OCI-LY7 (cell line): ENCODE measurements around the gene IFFO2. TPM values are rescaled to one million over a fixed set of nuclear protein-coding genes. Genes with fewer than 3 reads are reported as not detected.

Experiments
- BruUV-seq: library from RNA; stranded (reverse); fragments of 400-500 nt; replicated peaks from 2 replicates; lab custom pipeline; 2021; lab: Mats Ljungman, UMichigan
- CTCF ChIA-PET: fragments of 300-600 bp; sonication (Branson Sonifier 250); formaldehyde crosslinking; loops from one replicate; lab custom pipeline; 2022; ENCODE audit warnings: antibody characterized with exemption; ENCODE audit not compliant: unreplicated experiment; lab: Charles Lee
- POLR2A ChIA-PET: fragments of 300-600 bp; sonication (Branson Sonifier 250); formaldehyde crosslinking; loops from one replicate; lab custom pipeline; 2022; ENCODE audit warnings: antibody characterized with exemption; lab: Charles Lee
- DNase-seq: peaks from one replicate; pipeline ENCODE4 v3.0.0-alpha.2; 2015; ENCODE audit warnings: low spot score
- H2AFZ ChIP-seq: fragments of 200-600 bp; sonication (generic), shearing (Covaris generic); 2 replicates; pipeline ENCODE4 v1.6.1; 2014; ENCODE audit warnings: mild to moderate bottlenecking, antibody characterized with exemption, low read length, moderate library complexity
- H3K27ac ChIP-seq: fragments of 200-600 bp; sonication (generic); 2 replicates; pipeline ENCODE4 v1.5.1; 2014; ENCODE audit warnings: mixed run types, low read depth, mild to moderate bottlenecking, moderate library complexity, low read length, inconsistent platforms; ENCODE audit not compliant: poor library complexity, severe bottlenecking
- H3K36me3 ChIP-seq: fragments of 200-600 bp; sonication (generic); 2 replicates; pipeline ENCODE4 v1.6.1; 2014; ENCODE audit warnings: mild to moderate bottlenecking, antibody characterized with exemption, low read length, moderate library complexity, mixed read lengths; ENCODE audit not compliant: insufficient read depth
- H3K4me1 ChIP-seq: fragments of 200-600 bp; sonication (generic); 2 replicates; pipeline ENCODE4 v1.5.1; 2014; ENCODE audit warnings: mild to moderate bottlenecking, low read length; ENCODE audit not compliant: insufficient read depth, poor library complexity, severe bottlenecking
- H3K4me2 ChIP-seq: fragments of 200-600 bp; sonication (generic); 2 replicates; pipeline ENCODE4 v1.6.1; 2014; ENCODE audit warnings: mild to moderate bottlenecking, low read length
- H3K4me3 ChIP-seq: fragments of 200-600 bp; sonication (generic); 2 replicates; pipeline ENCODE4 v1.5.1; 2014; ENCODE audit warnings: mild to moderate bottlenecking, low read depth, low read length; ENCODE audit not compliant: poor library complexity, severe bottlenecking
- H3K79me2 ChIP-seq: fragments of 200-600 bp; sonication (generic); 2 replicates; pipeline ENCODE4 v1.6.1; 2016; ENCODE audit warnings: low read depth, mild to moderate bottlenecking, low read length, moderate library complexity, mixed read lengths; ENCODE audit not compliant: insufficient read depth
- H3K9me2 ChIP-seq: fragments of 200-600 bp; sonication (generic); 2 replicates; pipeline ENCODE4 v1.6.1; 2016; ENCODE audit warnings: mild to moderate bottlenecking, low read length, mixed read lengths; ENCODE audit not compliant: insufficient read depth
- H3K9me3 ChIP-seq: fragments of 200-600 bp; sonication (generic); 2 replicates; pipeline ENCODE4 v1.6.1; 2014; ENCODE audit warnings: mild to moderate bottlenecking, mixed run types, low read length, mixed read lengths
- H4K20me1 ChIP-seq: fragments of 200-600 bp; sonication (generic); 2 replicates; pipeline ENCODE4 v1.6.1; 2014; ENCODE audit warnings: mild to moderate bottlenecking, antibody characterized with exemption, low read length, moderate library complexity, mixed read lengths; ENCODE audit not compliant: insufficient read depth
- EZH2phosphoT487 ChIP-seq: fragments of 200-600 bp; sonication (generic); IDR thresholded peaks from 2 replicates; pipeline ENCODE4 v1.6.1; 2018; ENCODE audit warnings: low read depth, borderline replicate concordance, mild to moderate bottlenecking, mixed run types, antibody characterized with exemption, low read length, moderate library complexity, mixed read lengths
- intact Hi-C: fragments of 100-400 bp; cut with micrococcal nuclease; formaldehyde crosslinking; loops from one replicate; pipeline ENCODE4 v1.10.0; 2022; ENCODE audit not compliant: unreplicated experiment
- microRNA-seq: library from miRNA; unstranded; fragments of <30 nt; microRNA quantifications from one replicate; pipeline ENCODE4 v1.2.0, GENCODE V29; 2022; ENCODE audit warnings: borderline replicate concordance
- small RNA-seq: library from RNA; depleted of rRNA; stranded (forward); fragments of <200 nt; gene quantifications from one replicate; pipeline ENCODE3, GENCODE V24; 2014
- total RNA-seq, 2 experiments: library from RNA; depleted of rRNA in 1 of 2; stranded (reverse); fragments of >200 nt in 1 of 2; shearing (Covaris generic) in 1 of 2; gene quantifications; 2 replicates each; pipeline ENCODE4 v1.2.3, GENCODE V29; 2014 to 2022
- TF ChIP-seq, protein P1 (sequence below): fragments of 200-600 bp; sonication (generic); conservative IDR thresholded peaks from 2 replicates; pipeline ENCODE4 v1.5.1; 2014; ENCODE audit warnings: mild to moderate bottlenecking, antibody characterized with exemption, low read length, moderate library complexity, mixed read lengths

Gene IFFO2
- total RNA-seq, 2 experiments from 2014 or later = 0.06 to 0.44 TPM

DNA sequence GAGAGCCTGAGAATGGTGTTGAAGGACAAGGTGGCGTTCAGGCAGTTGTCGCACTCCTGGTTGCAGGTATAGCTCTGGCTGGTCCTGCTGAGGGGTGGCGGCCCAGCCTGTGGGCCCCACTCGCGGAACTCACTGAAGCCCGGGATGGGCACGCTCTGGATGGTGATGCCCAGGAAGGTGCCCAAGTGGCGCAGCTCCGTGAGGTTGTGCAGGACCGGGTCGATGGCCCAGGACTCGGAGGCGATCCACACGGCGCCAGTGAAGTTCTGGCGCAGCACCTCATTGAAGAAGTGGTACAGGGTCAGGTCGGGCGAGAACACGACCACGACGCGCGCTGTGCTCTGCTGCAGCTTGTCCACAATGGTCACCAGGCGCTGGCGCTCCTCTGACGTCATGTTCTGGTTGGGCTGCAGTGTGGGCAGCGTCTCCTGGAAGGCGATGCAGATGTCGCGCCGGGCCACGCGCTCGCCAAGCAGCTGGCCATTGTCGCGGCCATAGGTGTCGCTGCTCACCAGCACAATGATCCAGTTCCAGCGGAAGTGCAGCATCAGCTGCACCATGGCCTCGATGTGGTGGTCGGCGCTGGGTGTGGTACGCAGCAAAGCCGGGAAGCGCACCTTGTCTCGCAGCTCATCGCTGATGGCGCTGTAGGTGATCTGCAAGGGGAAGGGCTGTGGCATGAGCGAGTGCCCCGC, 102.0 kb downstream of the IFFO2 start:
- H3K9me2 ChIP-seq = no peaks in the 10 kb centered on the region
- intact Hi-C loops = no loop called here
- no peak overlapping the region for H3K4me3 ChIP-seq
- H3K4me1 ChIP-seq = no peaks in the 10 kb centered on the region
- no peaks in the 10 kb centered on the region for H3K9me3 ChIP-seq
- ChIA-PET CTCF (no interaction called here), POLR2A (no interaction called here)
- H3K4me2 ChIP-seq = no peak overlapping the region
- no peak overlapping the region for H3K27ac ChIP-seq
- H3K36me3 ChIP-seq = no peaks in the 10 kb centered on the region
- DNase-seq = no peak
- H2AFZ ChIP-seq = no peak overlapping the region
- no peaks in the 10 kb centered on the region for H4K20me1 ChIP-seq
- no TSS peak for BruUV-seq
- H3K79me2 ChIP-seq = no peaks in the 10 kb centered on the region
- TF ChIP-seq, protein P1, sequence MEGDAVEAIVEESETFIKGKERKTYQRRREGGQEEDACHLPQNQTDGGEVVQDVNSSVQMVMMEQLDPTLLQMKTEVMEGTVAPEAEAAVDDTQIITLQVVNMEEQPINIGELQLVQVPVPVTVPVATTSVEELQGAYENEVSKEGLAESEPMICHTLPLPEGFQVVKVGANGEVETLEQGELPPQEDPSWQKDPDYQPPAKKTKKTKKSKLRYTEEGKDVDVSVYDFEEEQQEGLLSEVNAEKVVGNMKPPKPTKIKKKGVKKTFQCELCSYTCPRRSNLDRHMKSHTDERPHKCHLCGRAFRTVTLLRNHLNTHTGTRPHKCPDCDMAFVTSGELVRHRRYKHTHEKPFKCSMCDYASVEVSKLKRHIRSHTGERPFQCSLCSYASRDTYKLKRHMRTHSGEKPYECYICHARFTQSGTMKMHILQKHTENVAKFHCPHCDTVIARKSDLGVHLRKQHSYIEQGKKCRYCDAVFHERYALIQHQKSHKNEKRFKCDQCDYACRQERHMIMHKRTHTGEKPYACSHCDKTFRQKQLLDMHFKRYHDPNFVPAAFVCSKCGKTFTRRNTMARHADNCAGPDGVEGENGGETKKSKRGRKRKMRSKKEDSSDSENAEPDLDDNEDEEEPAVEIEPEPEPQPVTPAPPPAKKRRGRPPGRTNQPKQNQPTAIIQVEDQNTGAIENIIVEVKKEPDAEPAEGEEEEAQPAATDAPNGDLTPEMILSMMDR = no peak
- no peak for TF ChIP-seq EZH2phosphoT487

Small RNA genes lying within 50 kb of the gene (microRNA-seq; reads per million reads assigned to microRNA genes)
- not detected for gene MIR1290
- gene MIR4695 = not detected

Small RNA genes lying within 50 kb of the gene (small RNA-seq; reads per million reads assigned to genes)
- not detected for gene MIR1290
- gene MIR4695 = not detected

Other genes with a start within 250 kb of the IFFO2 start
- not detected in 2 replicates for gene TAS1R2, start 97.0 kb downstream of the IFFO2 start, total RNA-seq (2014; rRNA removed; shearing (Covaris generic))
- gene TAS1R2, start 97.0 kb downstream of the IFFO2 start, total RNA-seq (2022) = not detected in 2 replicates
- gene ALDH4A1, start 54.1 kb downstream of the IFFO2 start, total RNA-seq (2014; rRNA removed; shearing (Covaris generic)) = 3.8 and 6.1 TPM in 2 replicates
- gene ALDH4A1, start 54.1 kb downstream of the IFFO2 start, total RNA-seq (2022) = 6.2 and 7.6 TPM in 2 replicates